ENCODE data around the gene CBS.

CBS gene

DNA sequence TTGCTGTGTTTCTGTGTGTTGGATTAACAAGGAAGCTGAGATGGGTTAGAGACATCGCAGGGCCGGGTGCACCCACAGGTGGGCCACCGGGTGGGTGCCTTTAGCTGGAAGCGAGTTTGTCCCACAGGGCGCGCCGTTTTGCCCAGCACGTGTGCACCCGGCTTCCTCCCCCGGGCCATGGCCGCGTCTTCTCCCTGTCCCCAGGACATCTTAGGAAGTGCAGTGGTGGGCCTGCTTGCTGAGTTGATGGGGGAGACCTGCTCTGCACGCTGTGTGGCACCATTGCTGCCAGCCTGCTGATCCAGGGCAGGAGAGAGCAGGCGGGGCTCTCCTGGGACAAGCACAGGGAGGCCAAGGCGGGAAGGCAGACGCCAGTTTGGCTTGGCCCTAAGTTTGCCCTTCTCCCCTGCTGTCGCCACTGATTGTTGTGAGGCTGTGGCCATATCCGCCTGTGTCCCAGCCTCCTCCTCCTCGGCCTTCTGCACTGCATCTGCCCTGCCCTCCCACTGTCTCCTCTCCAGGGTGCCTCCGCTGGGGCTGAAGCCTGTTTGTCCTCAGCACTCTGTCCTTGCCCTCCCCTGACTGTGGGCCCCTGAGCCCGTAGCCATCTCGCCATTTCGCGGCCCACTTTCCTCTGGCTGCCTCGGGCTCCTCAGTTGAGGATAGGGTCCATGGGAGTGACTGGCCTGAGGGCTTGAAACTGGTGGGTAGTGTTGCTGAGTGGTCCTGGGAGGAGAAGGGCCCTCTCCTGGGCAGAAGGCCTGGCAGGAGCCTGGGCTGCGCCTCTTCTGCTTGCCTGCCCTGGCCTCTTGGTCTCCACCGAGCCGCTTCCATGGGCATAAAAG lies 53.7 kb downstream of the CBS start:
- Histone ChIP-seq H3F3A (ENCODE audit: insufficient read depth, low read length) (no peaks in the 10 kb centered on the region), H3K9ac (ENCODE audit: low read length) (no peak overlapping the region), H3K9me3 (replicated peaks; ENCODE audit: insufficient read depth, low read length) (no peaks in the 10 kb centered on the region), H3K79me2 (ENCODE audit: low read length) (no peaks in the 10 kb centered on the region), H3K27ac (ENCODE audit: low read length) (no peak overlapping the region), H3K4me2 (ENCODE audit: low read depth, low read length) (no peak overlapping the region), H2AFZ (ENCODE audit: low read length) (no peak overlapping the region), H3K4me1 (ENCODE audit: low read length) (no peaks in the 10 kb centered on the region), H3K27me3 (replicated peaks; ENCODE audit: insufficient read depth, low read length) (no peaks in the 10 kb centered on the region), H4K20me1 (ENCODE audit: insufficient read depth, low read length) (no peaks in the 10 kb centered on the region), H3K9me2 (replicated peaks; ENCODE audit: insufficient read depth, low read length) (no peaks in the 10 kb centered on the region), H3K36me3 (replicated peaks; ENCODE audit: insufficient read depth, low read length) (no peaks in the 10 kb centered on the region; the same call in 1 of the 2 replicates), H3K4me3 (ENCODE audit: low read length) (no peak overlapping the region)
- no peak for DNase-seq
- TF ChIP-seq, protein P1, sequence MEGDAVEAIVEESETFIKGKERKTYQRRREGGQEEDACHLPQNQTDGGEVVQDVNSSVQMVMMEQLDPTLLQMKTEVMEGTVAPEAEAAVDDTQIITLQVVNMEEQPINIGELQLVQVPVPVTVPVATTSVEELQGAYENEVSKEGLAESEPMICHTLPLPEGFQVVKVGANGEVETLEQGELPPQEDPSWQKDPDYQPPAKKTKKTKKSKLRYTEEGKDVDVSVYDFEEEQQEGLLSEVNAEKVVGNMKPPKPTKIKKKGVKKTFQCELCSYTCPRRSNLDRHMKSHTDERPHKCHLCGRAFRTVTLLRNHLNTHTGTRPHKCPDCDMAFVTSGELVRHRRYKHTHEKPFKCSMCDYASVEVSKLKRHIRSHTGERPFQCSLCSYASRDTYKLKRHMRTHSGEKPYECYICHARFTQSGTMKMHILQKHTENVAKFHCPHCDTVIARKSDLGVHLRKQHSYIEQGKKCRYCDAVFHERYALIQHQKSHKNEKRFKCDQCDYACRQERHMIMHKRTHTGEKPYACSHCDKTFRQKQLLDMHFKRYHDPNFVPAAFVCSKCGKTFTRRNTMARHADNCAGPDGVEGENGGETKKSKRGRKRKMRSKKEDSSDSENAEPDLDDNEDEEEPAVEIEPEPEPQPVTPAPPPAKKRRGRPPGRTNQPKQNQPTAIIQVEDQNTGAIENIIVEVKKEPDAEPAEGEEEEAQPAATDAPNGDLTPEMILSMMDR (IDR thresholded peaks at IDR 0.05; ENCODE audit: low read length), result no peak
- TF ChIP-seq EZH2 (optimal IDR thresholded peaks at IDR 0.05; ENCODE audit: low read depth, low read length) (no peak), EZH2phosphoT487 (IDR thresholded peaks at IDR 0.05; ENCODE audit: low read length) (no peak)

DNA sequence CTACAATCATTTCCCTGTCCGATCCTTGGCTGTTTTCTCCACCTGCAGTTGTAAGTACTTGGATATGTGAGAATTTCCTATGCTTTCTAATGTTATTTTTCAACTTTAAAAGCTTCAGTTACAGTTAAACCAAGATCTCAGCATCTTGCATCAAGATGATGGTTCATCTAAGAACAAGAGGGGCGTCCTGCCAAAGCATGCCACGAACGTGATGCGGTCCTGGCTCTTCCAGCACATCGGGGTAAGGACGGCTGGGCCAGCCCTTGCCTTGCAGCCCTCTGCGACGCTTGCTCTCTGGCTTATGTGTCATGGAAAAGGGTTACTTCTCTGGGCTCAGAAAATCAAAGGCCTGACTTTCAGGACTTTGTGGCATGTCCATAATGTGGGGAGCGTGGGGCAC lies 54.4 kb downstream of the CBS start:
- H3K27me3 ChIP-seq (replicated peaks; ENCODE audit: insufficient read depth, low read length), result no peaks in the 10 kb centered on the region
- H3K9ac ChIP-seq (ENCODE audit: low read length), result no peak overlapping the region
- no peaks in the 10 kb centered on the region for H3F3A ChIP-seq (ENCODE audit: insufficient read depth, low read length)
- H3K4me1 ChIP-seq (ENCODE audit: low read length), result no peaks in the 10 kb centered on the region
- no peaks in the 10 kb centered on the region for H3K9me3 ChIP-seq (replicated peaks; ENCODE audit: insufficient read depth, low read length)
- H3K36me3 ChIP-seq (replicated peaks; ENCODE audit: insufficient read depth, low read length), result no peaks in the 10 kb centered on the region; the same call in 1 of the 2 replicates
- H3K4me3 ChIP-seq (ENCODE audit: low read length), result no peak overlapping the region
- no peak overlapping the region for H3K4me2 ChIP-seq (ENCODE audit: low read depth, low read length)
- H2AFZ ChIP-seq (ENCODE audit: low read length), result no peak overlapping the region
- DNase-seq, result no peak
- H3K79me2 ChIP-seq (ENCODE audit: low read length), result no peaks in the 10 kb centered on the region
- H4K20me1 ChIP-seq (ENCODE audit: insufficient read depth, low read length), result no peaks in the 10 kb centered on the region
- H3K27ac ChIP-seq (ENCODE audit: low read length), result no peak overlapping the region
- no peaks in the 10 kb centered on the region for H3K9me2 ChIP-seq (replicated peaks; ENCODE audit: insufficient read depth, low read length)
- TF ChIP-seq EZH2 (optimal IDR thresholded peaks at IDR 0.05; ENCODE audit: low read depth, low read length), result no peak
- TF ChIP-seq, protein P1 (IDR thresholded peaks at IDR 0.05; ENCODE audit: low read length), result no peak
- no peak for TF ChIP-seq EZH2phosphoT487 (IDR thresholded peaks at IDR 0.05; ENCODE audit: low read length)

DNA sequence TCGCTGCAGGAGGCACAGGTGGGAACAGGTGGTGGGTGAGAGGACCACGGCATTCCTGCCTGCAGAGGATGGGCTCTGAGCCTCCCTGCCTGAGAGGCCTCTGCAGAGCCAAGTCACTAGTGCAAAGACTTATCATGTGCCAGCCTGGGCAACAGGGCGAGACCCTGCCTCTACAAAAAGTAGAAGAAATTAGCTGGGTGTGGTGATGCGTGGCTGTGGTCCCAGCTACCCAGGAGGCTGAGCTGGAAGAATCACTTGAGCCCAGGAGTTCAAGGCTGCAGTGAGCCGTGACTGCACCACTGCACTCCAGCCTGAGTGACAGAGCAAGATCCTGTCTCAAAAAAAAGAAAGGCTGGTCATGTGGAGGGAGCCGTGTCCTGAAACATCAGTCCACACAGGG lies 54.9 kb downstream of the CBS start:
- H4K20me1 ChIP-seq (ENCODE audit: insufficient read depth, low read length), result no peaks in the 10 kb centered on the region
- H2AFZ ChIP-seq (ENCODE audit: low read length), result no peak overlapping the region
- no peak overlapping the region for H3K27ac ChIP-seq (ENCODE audit: low read length)
- no peaks in the 10 kb centered on the region for H3K79me2 ChIP-seq (ENCODE audit: low read length)
- no peak overlapping the region for H3K9ac ChIP-seq (ENCODE audit: low read length)
- no peak overlapping the region for H3K4me2 ChIP-seq (ENCODE audit: low read depth, low read length)
- no peaks in the 10 kb centered on the region for H3K27me3 ChIP-seq (replicated peaks; ENCODE audit: insufficient read depth, low read length)
- H3K36me3 ChIP-seq (replicated peaks; ENCODE audit: insufficient read depth, low read length), result no peaks in the 10 kb centered on the region; the same call in 1 of the 2 replicates
- no peaks in the 10 kb centered on the region for H3K9me3 ChIP-seq (replicated peaks; ENCODE audit: insufficient read depth, low read length)
- H3F3A ChIP-seq (ENCODE audit: insufficient read depth, low read length), result no peaks in the 10 kb centered on the region
- H3K4me3 ChIP-seq (ENCODE audit: low read length), result no peak overlapping the region
- no peak for DNase-seq
- H3K9me2 ChIP-seq (replicated peaks; ENCODE audit: insufficient read depth, low read length), result no peaks in the 10 kb centered on the region
- H3K4me1 ChIP-seq (ENCODE audit: low read length), result no peaks in the 10 kb centered on the region
- TF ChIP-seq EZH2 (optimal IDR thresholded peaks at IDR 0.05; ENCODE audit: low read depth, low read length), result no peak
- no peak for TF ChIP-seq EZH2phosphoT487 (IDR thresholded peaks at IDR 0.05; ENCODE audit: low read length)
- TF ChIP-seq, protein P1 (IDR thresholded peaks at IDR 0.05; ENCODE audit: low read length), result no peak
